ENCODE measurements around the gene ACSBG1.

Gene ACSBG1

GRCh38 chr15:78234515-78235040, at the start of gene ACSBG1:
ACSBG1 (minus strand) TSS chr15:78234565; CDS start chr15:78234501, 64 bp downstream.
- Histone ChIP-seq H3K9ac (ENCODE audit: low read length in 2 of 2) (no peak within 1 kb of the TSS), H3K4me1 (ENCODE audit: control insufficient read depth, insufficient read depth, low read length) (no peaks in the 10 kb centered on the region), H3K9me3 (ENCODE audit: control insufficient read depth in 2 of 2, low read length in 2 of 2) (no peaks in the 10 kb centered on the region), H3K27ac (ENCODE audit: low read length) (no peak within 1 kb of the TSS), H3K4me3 (ENCODE audit: low read length in 2 of 2) (no peak within 1 kb of the TSS), H3K36me3 (ENCODE audit: control insufficient read depth in 2 of 2, insufficient read depth in 2 of 2, low read length in 2 of 2) (no peaks in the 10 kb centered on the region), H3K27me3 (ENCODE audit: control insufficient read depth in 1 of 2, insufficient read depth in 2 of 2, low read length in 2 of 2) (no peaks in the 10 kb centered on the region)

DNA sequence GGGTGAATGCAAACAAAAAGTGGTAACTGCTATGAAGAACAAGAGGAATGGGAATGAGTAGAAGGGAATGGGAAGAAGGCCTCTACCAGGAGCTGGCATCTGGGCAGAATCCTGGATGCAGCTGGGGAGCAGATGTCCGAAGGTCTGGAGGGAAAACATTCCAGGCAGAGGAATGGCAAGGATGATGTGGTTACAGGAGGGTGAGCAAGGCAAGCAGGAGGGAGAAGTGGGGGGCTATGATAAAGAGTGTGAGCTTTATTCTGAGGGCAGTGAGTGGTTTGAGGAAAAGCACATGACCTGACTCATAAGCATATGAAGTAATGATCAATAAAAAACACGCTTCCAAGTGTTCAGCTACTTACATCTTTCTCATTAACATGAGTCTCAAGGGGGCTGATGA, 48.0 kb upstream of the ACSBG1 start:
- H3K36me3 ChIP-seq (ENCODE audit: control insufficient read depth in 2 of 2, insufficient read depth in 2 of 2, low read length in 2 of 2): peaks cover 54 to 60% of the 10 kb centered on the region in 2 donors
- H3K9ac ChIP-seq (ENCODE audit: low read length in 2 of 2): no peak overlapping the region
- no peaks in the 10 kb centered on the region for H3K4me1 ChIP-seq (ENCODE audit: control insufficient read depth, insufficient read depth, low read length)
- H3K4me3 ChIP-seq (ENCODE audit: low read length in 2 of 2): no peak overlapping the region
- H3K27ac ChIP-seq (ENCODE audit: low read length): no peak overlapping the region
- no peaks in the 10 kb centered on the region for H3K27me3 ChIP-seq (ENCODE audit: control insufficient read depth in 1 of 2, insufficient read depth in 2 of 2, low read length in 2 of 2)
- no peaks in the 10 kb centered on the region for H3K9me3 ChIP-seq (ENCODE audit: control insufficient read depth in 2 of 2, low read length in 2 of 2)

DNA sequence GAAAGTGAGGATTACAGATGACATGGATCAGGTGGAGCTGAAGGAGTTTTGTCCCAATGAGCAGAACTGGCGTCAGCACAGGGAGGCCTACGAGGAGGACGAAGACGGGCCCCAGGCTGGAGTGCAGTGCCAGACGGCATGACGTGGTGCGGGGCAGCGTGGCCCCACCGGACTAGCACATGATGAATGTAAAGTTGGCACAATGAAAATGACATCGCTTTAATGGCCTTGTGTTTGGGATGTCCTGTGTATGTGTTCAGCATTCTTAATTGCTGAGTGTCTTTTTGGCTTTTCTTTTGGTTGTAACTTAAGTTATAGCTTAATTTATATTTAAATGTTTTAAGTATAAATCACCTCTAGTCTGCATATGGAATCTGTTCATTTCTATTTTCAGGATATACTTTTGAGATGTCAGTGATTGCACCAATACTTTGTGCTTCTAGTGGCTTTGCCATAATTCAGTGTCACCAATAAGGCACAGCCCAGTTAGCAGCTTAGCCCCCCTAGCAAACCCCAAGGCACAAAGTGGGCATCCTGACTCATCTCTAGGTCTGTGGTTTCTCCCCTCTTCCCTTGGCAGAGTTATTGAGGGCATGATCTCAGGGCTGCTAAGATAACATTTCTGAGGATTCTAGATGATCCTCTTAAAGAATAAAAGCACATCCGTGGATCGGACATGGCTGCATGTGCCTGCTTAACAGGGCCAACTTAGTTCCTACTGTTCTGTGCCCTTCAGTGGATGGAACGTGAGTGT, 46.1 kb upstream of the ACSBG1 start:
- Histone ChIP-seq H3K27ac (ENCODE audit: low read length) (no peak overlapping the region), H3K36me3 (ENCODE audit: control insufficient read depth in 2 of 2, insufficient read depth in 2 of 2, low read length in 2 of 2) (peaks cover 50 to 54% of the 10 kb centered on the region in 2 donors)

DNA sequence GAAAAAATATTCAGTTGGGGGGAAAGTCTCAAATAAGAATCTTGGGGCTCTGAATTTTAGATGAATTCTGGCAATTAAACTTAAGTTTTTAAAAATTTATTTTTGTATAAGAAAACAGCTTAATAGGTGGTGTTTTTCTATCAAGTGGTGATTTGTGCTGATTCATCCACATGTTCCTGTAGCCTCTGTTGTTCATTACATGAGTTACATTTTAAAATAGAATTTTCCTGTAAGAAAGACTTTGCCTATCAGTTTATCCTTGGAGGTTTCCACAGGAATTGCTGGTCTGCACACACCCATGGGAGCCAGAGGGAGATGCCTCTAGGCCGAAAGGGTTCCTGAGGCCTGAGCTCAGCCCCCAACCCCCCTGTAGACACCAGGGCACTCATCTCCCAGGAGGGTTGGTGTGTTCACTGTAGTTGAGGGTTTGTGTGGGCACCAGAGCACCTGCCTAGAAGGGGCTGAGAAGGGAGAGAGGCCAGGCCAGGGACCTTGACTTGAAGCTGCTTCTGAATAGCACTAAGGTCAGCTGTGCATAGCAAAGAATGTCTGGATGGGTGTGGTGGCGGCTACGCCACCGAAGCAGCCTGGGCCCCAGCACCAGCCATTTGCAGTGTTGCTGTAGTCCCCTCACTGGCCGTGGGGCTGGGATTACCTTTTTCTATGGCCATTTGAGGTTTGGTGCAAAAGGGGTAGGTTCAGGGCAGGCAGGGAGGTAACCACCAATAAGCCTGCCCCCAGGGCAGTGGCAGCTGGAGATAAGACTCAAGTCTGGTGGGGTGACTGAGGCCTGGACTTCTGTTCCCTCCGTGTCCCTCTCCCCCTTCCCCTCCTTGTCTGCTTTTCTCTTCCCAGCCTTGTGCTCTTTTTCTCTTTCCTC, 41.9 kb upstream of the ACSBG1 start:
- Histone ChIP-seq H3K27me3 (ENCODE audit: control insufficient read depth in 1 of 2, insufficient read depth in 2 of 2, low read length in 2 of 2) (no peaks in the 10 kb centered on the region), H3K9me3 (ENCODE audit: control insufficient read depth in 2 of 2, low read length in 2 of 2) (no peaks in the 10 kb centered on the region), H3K27ac (ENCODE audit: low read length) (no peak overlapping the region), H3K4me1 (ENCODE audit: control insufficient read depth, insufficient read depth, low read length) (no peaks in the 10 kb centered on the region), H3K9ac (ENCODE audit: low read length in 2 of 2) (no peak overlapping the region), H3K4me3 (ENCODE audit: low read length in 2 of 2) (no peak overlapping the region), H3K36me3 (ENCODE audit: control insufficient read depth in 2 of 2, insufficient read depth in 2 of 2, low read length in 2 of 2) (peaks cover 33 to 34% of the 10 kb centered on the region in 2 donors)

More for the DNA sequence above, 46.1 kb upstream of the ACSBG1 start:
- Histone ChIP-seq H3K9me3 (ENCODE audit: control insufficient read depth in 2 of 2, low read length in 2 of 2) (no peaks in the 10 kb centered on the region), H3K4me1 (ENCODE audit: control insufficient read depth, insufficient read depth, low read length) (no peaks in the 10 kb centered on the region), H3K9ac (ENCODE audit: low read length in 2 of 2) (no peak overlapping the region), H3K4me3 (ENCODE audit: low read length in 2 of 2) (no peak overlapping the region), H3K27me3 (ENCODE audit: control insufficient read depth in 1 of 2, insufficient read depth in 2 of 2, low read length in 2 of 2) (no peaks in the 10 kb centered on the region)

DNA sequence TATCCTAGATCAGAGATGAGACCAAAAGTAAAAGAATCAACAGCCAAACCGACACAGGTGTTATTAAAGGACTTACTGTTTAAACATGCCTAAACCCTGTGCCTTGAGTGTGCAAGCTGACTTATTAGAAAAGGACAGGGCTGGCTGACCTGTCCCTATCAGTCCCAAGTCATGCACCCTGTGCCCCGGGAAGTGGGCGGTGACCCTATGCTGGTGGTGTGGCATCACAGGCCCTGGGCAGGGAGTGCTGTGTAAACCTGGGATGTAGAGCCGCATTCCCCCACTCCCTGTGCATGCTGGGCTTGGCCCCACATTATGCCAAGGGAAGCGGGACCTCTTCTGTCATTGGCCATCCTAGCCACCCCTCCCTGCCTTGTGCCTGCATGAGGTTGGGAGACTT, 40.6 kb upstream of the ACSBG1 start:
- Histone ChIP-seq H3K9me3 (ENCODE audit: control insufficient read depth in 2 of 2, low read length in 2 of 2) (no peaks in the 10 kb centered on the region), H3K27ac (ENCODE audit: low read length) (no peak overlapping the region), H3K27me3 (ENCODE audit: control insufficient read depth in 1 of 2, insufficient read depth in 2 of 2, low read length in 2 of 2) (no peaks in the 10 kb centered on the region), H3K36me3 (ENCODE audit: control insufficient read depth in 2 of 2, insufficient read depth in 2 of 2, low read length in 2 of 2) (peaks cover 24 to 27% of the 10 kb centered on the region in 2 donors), H3K9ac (ENCODE audit: low read length in 2 of 2) (no peak overlapping the region), H3K4me3 (ENCODE audit: low read length in 2 of 2) (no peak overlapping the region), H3K4me1 (ENCODE audit: control insufficient read depth, insufficient read depth, low read length) (no peaks in the 10 kb centered on the region)

DNA sequence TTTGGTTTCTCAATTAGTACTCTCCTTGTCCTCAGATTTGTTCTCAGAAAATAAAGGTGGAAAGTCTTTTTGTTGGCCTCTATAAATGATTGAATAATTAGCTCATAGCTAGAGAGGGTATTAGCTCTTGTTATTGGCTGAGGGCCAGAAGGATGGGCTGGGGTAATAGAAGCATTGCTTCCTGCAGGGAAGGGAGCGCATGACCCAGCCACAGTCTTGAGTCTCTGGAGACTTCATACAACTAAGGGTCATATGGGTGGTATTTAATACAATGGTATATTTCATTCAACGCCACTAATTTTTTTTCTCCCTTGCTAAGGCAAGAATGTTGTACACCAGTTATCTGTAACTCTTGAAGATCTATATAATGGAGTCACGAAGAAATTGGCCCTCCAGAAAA, 38.4 kb upstream of the ACSBG1 start:
- Histone ChIP-seq H3K36me3 (ENCODE audit: control insufficient read depth in 2 of 2, insufficient read depth in 2 of 2, low read length in 2 of 2) (peaks cover 13 to 18% of the 10 kb centered on the region in 2 donors), H3K9me3 (ENCODE audit: control insufficient read depth in 2 of 2, low read length in 2 of 2) (no peaks in the 10 kb centered on the region), H3K4me3 (ENCODE audit: low read length in 2 of 2) (no peak overlapping the region), H3K4me1 (ENCODE audit: control insufficient read depth, insufficient read depth, low read length) (peaks cover 5% of the 10 kb centered on the region), H3K9ac (ENCODE audit: low read length in 2 of 2) (no peak overlapping the region), H3K27me3 (ENCODE audit: control insufficient read depth in 1 of 2, insufficient read depth in 2 of 2, low read length in 2 of 2) (peaks cover 0 to 2% of the 10 kb centered on the region in 2 donors), H3K27ac (ENCODE audit: low read length) (no peak overlapping the region)

GRCh38 chr15:78272316-78272715, 38.0 kb upstream of the ACSBG1 start:
- H3K36me3 ChIP-seq (ENCODE audit: control insufficient read depth in 2 of 2, insufficient read depth in 2 of 2, low read length in 2 of 2): peaks cover 13 to 16% of the 10 kb centered on the region in 2 donors
- no peak overlapping the region for H3K9ac ChIP-seq (ENCODE audit: low read length in 2 of 2)
- no peak overlapping the region for H3K4me3 ChIP-seq (ENCODE audit: low read length in 2 of 2)
- no peak overlapping the region for H3K27ac ChIP-seq (ENCODE audit: low read length)
- H3K4me1 ChIP-seq (ENCODE audit: control insufficient read depth, insufficient read depth, low read length): peaks cover 6% of the 10 kb centered on the region
- H3K9me3 ChIP-seq (ENCODE audit: control insufficient read depth in 2 of 2, low read length in 2 of 2): no peaks in the 10 kb centered on the region
- H3K27me3 ChIP-seq (ENCODE audit: control insufficient read depth in 1 of 2, insufficient read depth in 2 of 2, low read length in 2 of 2): peaks cover 0 to 2% of the 10 kb centered on the region in 2 donors

GRCh38 chr15:78266806-78267205, 32.4 kb upstream of the ACSBG1 start:
- H3K36me3 ChIP-seq (ENCODE audit: control insufficient read depth in 2 of 2, insufficient read depth in 2 of 2, low read length in 2 of 2): no peaks in the 10 kb centered on the region
- H3K4me3 ChIP-seq (ENCODE audit: low read length in 2 of 2): peak overlapping the region; percentile 9 to 80
- peak overlapping the region; percentile 3 to 22 for H3K9ac ChIP-seq (ENCODE audit: low read length in 2 of 2)
- H3K27ac ChIP-seq (ENCODE audit: low read length): peak overlapping the region; percentile 62
- H3K4me1 ChIP-seq (ENCODE audit: control insufficient read depth, insufficient read depth, low read length): peaks cover 39% of the 10 kb centered on the region
- H3K9me3 ChIP-seq (ENCODE audit: control insufficient read depth in 2 of 2, low read length in 2 of 2): no peaks in the 10 kb centered on the region
- peaks cover 0 to 2% of the 10 kb centered on the region in 2 donors for H3K27me3 ChIP-seq (ENCODE audit: control insufficient read depth in 1 of 2, insufficient read depth in 2 of 2, low read length in 2 of 2)

GRCh38 chr15:78266229-78266628, 31.9 kb upstream of the ACSBG1 start:
- Histone ChIP-seq H3K27me3 (ENCODE audit: control insufficient read depth in 1 of 2, insufficient read depth in 2 of 2, low read length in 2 of 2) (peaks cover 0 to 2% of the 10 kb centered on the region in 2 donors), H3K4me1 (ENCODE audit: control insufficient read depth, insufficient read depth, low read length) (peaks cover 39% of the 10 kb centered on the region), H3K36me3 (ENCODE audit: control insufficient read depth in 2 of 2, insufficient read depth in 2 of 2, low read length in 2 of 2) (no peaks in the 10 kb centered on the region), H3K9me3 (ENCODE audit: control insufficient read depth in 2 of 2, low read length in 2 of 2) (no peaks in the 10 kb centered on the region), H3K9ac (ENCODE audit: low read length in 2 of 2) (peak overlapping the region; percentile 3 to 22), H3K27ac (ENCODE audit: low read length) (peak overlapping the region; percentile 62), H3K4me3 (ENCODE audit: low read length in 2 of 2) (peak overlapping the region; percentile 9 to 80)

- peak overlapping the region; percentile 18 to 80 for H3K9ac ChIP-seq (ENCODE audit: low read length in 2 of 2)
- H3K4me3 ChIP-seq (ENCODE audit: low read length in 2 of 2): peak overlapping the region; percentile 58 to 80
- H3K9me3 ChIP-seq (ENCODE audit: control insufficient read depth in 2 of 2, low read length in 2 of 2): no peaks in the 10 kb centered on the region
- H3K4me1 ChIP-seq (ENCODE audit: control insufficient read depth, insufficient read depth, low read length): peaks cover 39% of the 10 kb centered on the region
- H3K27ac ChIP-seq (ENCODE audit: low read length): peak overlapping the region; percentile 62
- peaks cover 0 to 2% of the 10 kb centered on the region in 2 donors for H3K27me3 ChIP-seq (ENCODE audit: control insufficient read depth in 1 of 2, insufficient read depth in 2 of 2, low read length in 2 of 2)
- H3K36me3 ChIP-seq (ENCODE audit: control insufficient read depth in 2 of 2, insufficient read depth in 2 of 2, low read length in 2 of 2): no peaks in the 10 kb centered on the region
Observed at GRCh38 chr15:78265752-78266224, 31.4 kb upstream of the ACSBG1 start.

All from stomach smooth muscle (tissue), 2 donors.